PC-3 (cell line): Measurements from ENCODE around the gene ARHGEF39. TPM values are rescaled to one million over a fixed set of nuclear protein-coding genes. Genes with fewer than 3 reads are reported as not detected.

Experiments
- ATAC-seq: fragments of 200-7000 bp; cut with Tn5 transposase; 2 replicates; pipeline ENCODE4 v1.9.1; 2020; ENCODE audit warnings: mild to moderate bottlenecking, moderate library complexity
- BruUV-seq: library from RNA; stranded (reverse); fragments of 400-500 nt; replicated peaks from 2 replicates; lab custom pipeline; 2021; lab: Mats Ljungman, UMichigan
- CTCF ChIA-PET: fragments of 300-600 bp; sonication (Branson Sonifier 250); formaldehyde crosslinking; loops from one replicate; lab custom pipeline; 2022; ENCODE audit warnings: antibody characterized with exemption; lab: Charles Lee
- POLR2A ChIA-PET: fragments of 300-600 bp; sonication (Branson Sonifier 250); formaldehyde crosslinking; loops from one replicate; lab custom pipeline; 2022; ENCODE audit warnings: antibody characterized with exemption; ENCODE audit not compliant: unreplicated experiment; lab: Charles Lee
- DNase-seq: peaks from one replicate; pipeline ENCODE4 v3.0.0-alpha.2; 2015
- H2AFZ ChIP-seq: fragments of 300-600 bp; sonication (generic); 2 replicates; pipeline ENCODE4 v1.6.0; 2016; ENCODE audit warnings: antibody characterized with exemption, low read length
- H3F3A ChIP-seq: fragments of 300-600 bp; sonication (generic); one replicate; pipeline ENCODE4 v1.6.0; 2017; ENCODE audit warnings: antibody characterized with exemption, low read length, control low read depth, mild to moderate bottlenecking; ENCODE audit not compliant: unreplicated experiment
- H3K27ac ChIP-seq: fragments of 300-600 bp; sonication (generic); 2 replicates; pipeline ENCODE4 v1.5.1; 2016; ENCODE audit warnings: mild to moderate bottlenecking, low read length
- H3K27me3 ChIP-seq: fragments of 300-600 bp; sonication (generic); 2 replicates; pipeline ENCODE4 v1.6.1; 2016; ENCODE audit warnings: low read length, mixed read lengths
- H3K36me3 ChIP-seq: fragments of 300-600 bp; sonication (generic); 2 replicates; pipeline ENCODE4 v1.6.1; 2016; ENCODE audit warnings: low read depth, mixed run types, low read length, mixed read lengths
- H3K4me1 ChIP-seq: fragments of 300-600 bp; sonication (generic); 2 replicates; pipeline ENCODE4 v1.5.1; 2016; ENCODE audit warnings: low read length; ENCODE audit not compliant: insufficient read depth
- H3K4me2 ChIP-seq: fragments of 300-600 bp; sonication (generic); 2 replicates; pipeline ENCODE4 v1.6.0; 2016; ENCODE audit warnings: low read length
- H3K4me3 ChIP-seq: fragments of 300-600 bp; sonication (generic); 2 replicates; pipeline ENCODE4 v1.5.1; 2016; ENCODE audit warnings: mild to moderate bottlenecking, low read length, mixed read lengths
- H3K79me2 ChIP-seq: fragments of 300-600 bp; sonication (generic); 2 replicates; pipeline ENCODE4 v1.6.1; 2017; ENCODE audit warnings: low read length, mixed read lengths
- H3K9ac ChIP-seq: fragments of 300-600 bp; sonication (generic); 2 replicates; pipeline ENCODE4 v1.6.0; 2016; ENCODE audit warnings: mild to moderate bottlenecking, low read length
- H3K9me2 ChIP-seq: fragments of 300-600 bp; sonication (generic); replicated peaks from 2 replicates; pipeline ENCODE4 v1.6.1; 2016; ENCODE audit warnings: mixed run types, low read length, mixed read lengths
- H3K9me3 ChIP-seq: fragments of 300-600 bp; sonication (generic); 2 replicates; pipeline ENCODE4 v1.6.1; 2016; ENCODE audit warnings: low read length, mixed read lengths
- H4K20me1 ChIP-seq: fragments of 300-600 bp; sonication (generic); 2 replicates; pipeline ENCODE4 v1.6.1; 2016; ENCODE audit warnings: low read length, mixed read lengths
- EZH2 ChIP-seq: fragments of 300-600 bp; sonication (generic); IDR thresholded peaks from one replicate; pipeline ENCODE4 v1.6.1; 2017; ENCODE audit warnings: antibody characterized with exemption, mild to moderate bottlenecking, low read length; ENCODE audit not compliant: unreplicated experiment
- EZH2phosphoT487 ChIP-seq: fragments of 300-600 bp; sonication (generic); IDR thresholded peaks from 2 replicates; pipeline ENCODE4 v1.6.1; 2018; ENCODE audit warnings: mild to moderate bottlenecking, antibody characterized with exemption, low read length, borderline replicate concordance
- intact Hi-C: fragments of 100-400 bp; cut with micrococcal nuclease; formaldehyde crosslinking; loops from 2 replicates; pipeline ENCODE4 v1.9.0; 2023
- total RNA-seq: library from RNA; depleted of rRNA; stranded (reverse); fragments of >200 nt; gene quantifications from 2 replicates; pipeline ENCODE4 v1.2.3, GENCODE V29; 2014
- TF ChIP-seq, protein P1 (sequence below): fragments of 300-600 bp; sonication (generic); conservative IDR thresholded peaks from 2 replicates; pipeline ENCODE4 v1.5.1; 2017; ENCODE audit warnings: antibody characterized with exemption, low read depth, mild to moderate bottlenecking, low read length

The ARHGEF39 gene
- total RNA-seq, 1 experiment from 2014 or later: 2.6 TPM

DNA sequence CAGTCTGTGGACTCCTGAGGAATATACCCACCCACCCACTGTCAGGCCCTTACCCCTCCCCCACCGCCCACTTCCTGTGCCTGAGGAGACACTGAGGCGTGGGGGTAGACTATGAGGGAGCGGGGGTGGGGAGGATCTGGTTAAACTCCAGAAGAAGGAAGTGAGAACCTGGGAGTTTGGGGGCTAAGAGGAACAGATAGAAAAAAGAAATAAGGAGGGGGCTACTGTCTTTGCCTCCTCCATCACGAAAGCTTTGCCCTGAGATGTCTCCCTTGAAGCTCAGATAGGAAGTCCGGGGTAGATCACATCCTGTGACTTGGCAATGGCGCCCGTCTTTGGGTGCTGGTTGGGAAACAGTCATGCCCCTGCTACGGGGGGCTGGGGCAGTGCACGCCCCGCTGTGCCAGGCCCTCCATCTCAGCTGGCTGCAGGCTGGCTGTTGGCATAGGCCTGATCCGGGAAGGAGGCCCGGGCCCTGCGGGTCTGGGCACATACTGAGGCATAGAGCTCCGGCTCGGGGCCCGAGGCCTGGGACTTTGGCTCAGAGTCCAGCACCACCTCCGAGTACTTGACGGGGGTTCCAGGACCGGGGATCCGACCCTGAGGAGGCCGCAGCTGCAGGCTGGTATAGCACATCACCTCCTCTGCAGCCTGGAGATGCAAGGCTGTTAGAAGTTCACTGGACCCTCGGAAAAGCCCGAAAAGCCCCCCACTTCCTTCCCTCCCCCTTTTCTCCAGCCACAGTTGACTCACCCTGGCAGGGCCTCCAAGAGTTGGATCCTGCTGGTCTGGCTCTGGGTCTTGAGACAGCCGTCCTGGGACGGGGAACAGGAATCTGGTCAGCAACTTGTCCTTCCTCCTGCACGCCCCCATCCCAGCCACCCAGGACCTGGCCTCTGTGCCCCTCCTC, 15.3 kb downstream of the ARHGEF39 start:
- Histone ChIP-seq H2AFZ (no peak overlapping the region), H3K36me3 (no peaks in the 10 kb centered on the region), H3K9me3 (no peaks in the 10 kb centered on the region), H3K79me2 (no peaks in the 10 kb centered on the region), H3K27ac (no peak overlapping the region), H3K27me3 (no peaks in the 10 kb centered on the region), H3K4me2 (no peak overlapping the region), H3F3A (no peaks in the 10 kb centered on the region), H3K4me1 (peaks cover 18% of the 10 kb centered on the region), H4K20me1 (no peaks in the 10 kb centered on the region), H3K9me2 (no peaks in the 10 kb centered on the region), H3K4me3 (no peak overlapping the region), H3K9ac (no peak overlapping the region)
- intact Hi-C loops: loop anchor here (10.0 kb wide), 1 partner anchor 145 kb away; the partner anchor contains the start of gene NPR2
- TF ChIP-seq EZH2: no peak
- no peak for TF ChIP-seq EZH2phosphoT487
- TF ChIP-seq, protein P1, sequence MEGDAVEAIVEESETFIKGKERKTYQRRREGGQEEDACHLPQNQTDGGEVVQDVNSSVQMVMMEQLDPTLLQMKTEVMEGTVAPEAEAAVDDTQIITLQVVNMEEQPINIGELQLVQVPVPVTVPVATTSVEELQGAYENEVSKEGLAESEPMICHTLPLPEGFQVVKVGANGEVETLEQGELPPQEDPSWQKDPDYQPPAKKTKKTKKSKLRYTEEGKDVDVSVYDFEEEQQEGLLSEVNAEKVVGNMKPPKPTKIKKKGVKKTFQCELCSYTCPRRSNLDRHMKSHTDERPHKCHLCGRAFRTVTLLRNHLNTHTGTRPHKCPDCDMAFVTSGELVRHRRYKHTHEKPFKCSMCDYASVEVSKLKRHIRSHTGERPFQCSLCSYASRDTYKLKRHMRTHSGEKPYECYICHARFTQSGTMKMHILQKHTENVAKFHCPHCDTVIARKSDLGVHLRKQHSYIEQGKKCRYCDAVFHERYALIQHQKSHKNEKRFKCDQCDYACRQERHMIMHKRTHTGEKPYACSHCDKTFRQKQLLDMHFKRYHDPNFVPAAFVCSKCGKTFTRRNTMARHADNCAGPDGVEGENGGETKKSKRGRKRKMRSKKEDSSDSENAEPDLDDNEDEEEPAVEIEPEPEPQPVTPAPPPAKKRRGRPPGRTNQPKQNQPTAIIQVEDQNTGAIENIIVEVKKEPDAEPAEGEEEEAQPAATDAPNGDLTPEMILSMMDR: no peak
- ChIA-PET POLR2A (no interaction called here), CTCF (no interaction called here)
- DNase-seq (no peak), ATAC-seq (no peak)
- no TSS peak for BruUV-seq

DNA sequence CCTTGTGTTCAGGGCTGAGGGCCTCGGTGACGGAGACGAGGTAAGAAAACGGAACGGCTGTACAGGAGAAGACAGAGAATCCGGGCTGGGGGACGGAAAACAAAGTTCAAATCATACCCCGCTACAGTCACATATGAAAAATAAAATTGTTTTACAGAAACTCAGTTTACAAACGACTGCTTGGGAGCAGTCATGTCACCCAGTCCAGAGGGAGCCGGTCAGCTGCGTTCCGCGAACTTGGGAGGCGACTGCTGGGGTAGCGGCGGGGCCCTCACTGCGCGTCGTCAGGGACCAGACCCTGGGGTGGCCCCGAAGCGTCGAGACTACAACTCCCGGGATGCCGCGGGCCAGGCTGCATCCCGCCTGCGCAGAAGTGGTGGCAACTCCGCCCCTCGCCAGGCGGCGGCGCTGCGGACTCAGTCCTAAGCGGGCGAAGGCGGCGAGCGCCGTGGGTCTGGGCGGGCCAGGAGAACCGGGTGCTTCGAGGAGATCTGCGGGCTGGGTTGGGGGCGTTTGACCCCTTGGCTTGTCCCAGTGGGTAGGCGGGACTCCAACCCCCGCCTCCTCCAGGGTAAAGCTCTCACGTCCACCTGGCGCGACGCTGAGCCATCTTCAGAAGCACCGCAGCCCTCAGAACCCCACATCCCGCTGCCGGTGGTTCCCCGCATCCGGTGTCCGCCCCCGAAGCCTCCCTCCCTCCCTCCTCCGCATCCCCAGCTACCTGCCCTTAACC, 18.3 kb downstream of the ARHGEF39 start:
- CTCF ChIA-PET: interaction anchor here (1.0 kb wide), 1 partner anchor 14 kb away, joined by 5 read pairs; no protein-coding TSS in a partner anchor
- no TSS peak for BruUV-seq
- no peak overlapping the region for H3K27ac ChIP-seq
- no peaks in the 10 kb centered on the region for H3F3A ChIP-seq
- intact Hi-C loops: loop anchor here (1.0 kb wide), 1 partner anchor 42 kb away; no protein-coding TSS in a partner anchor
- H3K9ac ChIP-seq: peak overlapping the region; percentile 66
- H3K9me3 ChIP-seq: no peaks in the 10 kb centered on the region
- TF ChIP-seq, protein P1: peak; percentile 70
- TF ChIP-seq EZH2: no peak
- no peaks in the 10 kb centered on the region for H3K79me2 ChIP-seq
- ATAC-seq (peak; percentile 97), DNase-seq (peak; percentile 87)
- POLR2A ChIA-PET: no interaction called here
- peaks cover 5% of the 10 kb centered on the region for H3K4me1 ChIP-seq
- H3K27me3 ChIP-seq: no peaks in the 10 kb centered on the region
- no peaks in the 10 kb centered on the region for H3K36me3 ChIP-seq
- no peaks in the 10 kb centered on the region for H3K9me2 ChIP-seq
- H3K4me2 ChIP-seq: peak overlapping the region; percentile 90
- no peaks in the 10 kb centered on the region for H4K20me1 ChIP-seq
- H2AFZ ChIP-seq: peak overlapping the region; percentile 97
- H3K4me3 ChIP-seq: peak overlapping the region; percentile 90
